Sigmoid colon (tissue), 7 donors: ENCODE data around the gene MAPK10. TPM values are rescaled to one million over a fixed set of nuclear protein-coding genes. Genes with fewer than 3 reads are reported as not detected.
"Not testable (repeated sequence)": the region's sequence is repeated elsewhere in the genome, so short reads cannot be mapped to it uniquely, and the experiment has no call there.

ENCODE experiments used
- DNase-seq: peaks from one replicate; pipeline ENCODE4 v3.0.0-alpha.2; 2019
- H3K27ac ChIP-seq, 4 donors: fragments of 200-600 bp; sonication (generic); one replicate each; pipeline ENCODE4 v1.5.1; 2016 to 2019; ENCODE audit warnings: mild to moderate bottlenecking in 1 of 4
- H3K27me3 ChIP-seq, 3 donors: fragments of 200-600 bp; sonication (generic); one replicate each; pipeline ENCODE4 v1.5.1; 2019; ENCODE audit warnings: mild to moderate bottlenecking in 1 of 3
- H3K36me3 ChIP-seq, 4 donors: fragments of 200-600 bp; sonication (generic); one replicate each; pipeline ENCODE4 v1.5.1; 2016 to 2019
- H3K4me1 ChIP-seq, 4 donors: fragments of 200-600 bp; sonication (generic); one replicate each; pipeline ENCODE4 v1.5.1; 2017 to 2019
- H3K4me3 ChIP-seq, 4 donors: fragments of 200-600 bp; sonication (generic); one replicate each; pipeline ENCODE4 v1.5.1; 2017 to 2019; ENCODE audit warnings: mild to moderate bottlenecking in 2 of 4, moderate library complexity in 1 of 4
- H3K9me3 ChIP-seq, 4 donors: fragments of 200-600 bp in 3 of 4; sonication (generic) in 3 of 4; one replicate each; pipeline versions ENCODE4 v1.5.1 to v1.6.1; 2013 to 2019
- EP300 ChIP-seq, 4 donors: sonication (generic); formaldehyde crosslinking; IDR thresholded peaks; one replicate each; pipeline ENCODE4 v1.6.1; 2017; ENCODE audit warnings: antibody characterized with exemption in 4 of 4
- POLR2A ChIP-seq, 2 donors: fragments of 450-650 bp; IDR thresholded peaks; one replicate each; pipeline ENCODE4 v1.6.1; 2016; ENCODE audit warnings: antibody characterized with exemption in 2 of 2, mild to moderate bottlenecking in 2 of 2, moderate library complexity in 2 of 2
- POLR2AphosphoS5 ChIP-seq, 4 donors: sonication (generic); formaldehyde crosslinking; IDR thresholded peaks; one replicate each; pipeline ENCODE4 v1.6.1; 2017; ENCODE audit warnings: antibody characterized with exemption in 4 of 4
- WGBS, 2 donors: extraction: QIAGEN DNeasy Blood & Tissue Kit; methylation state at CpG; one replicate each; pipeline ENCODE4 v1.1.7; 2013; 5-methylcytosine and 5-hydroxymethylcytosine counted together
- intact Hi-C: fragments of 100-400 bp; cut with DNase I; formaldehyde crosslinking; loops from one replicate; pipeline ENCODE4 v1.15.1; 2023
- polyA plus RNA-seq, 3 donors: library from polyadenylated mRNA; stranded (reverse); fragments of 200-250 nt; gene quantifications; one replicate each; pipeline ENCODE4 v1.2.3, GENCODE V29; 2013
- total RNA-seq, 4 donors: library from RNA; depleted of rRNA; stranded (reverse); fragments of >200 nt; gene quantifications; one replicate each; pipeline ENCODE4 v1.1.0, GENCODE V29; 2016
- TF ChIP-seq, protein P1 (sequence below), 4 experiments: fragments of 450-650 bp in 3 of 4; fragments of 200-600 bp in 1 of 4; IDR thresholded peaks; one replicate each; pipeline ENCODE4 v1.5.1; 2016 to 2019; ENCODE audit warnings: antibody characterized with exemption in 4 of 4, mild to moderate bottlenecking in 3 of 4, moderate library complexity in 2 of 4
- donor health status: healthy with polysubstance abuse.
- donor health status: Bipolar disorder and iron deficiency.
- donor health status: healthy.

MAPK10 gene
- total and polyA plus RNA-seq, 7 donors, result 3.0 to 28.5 (median 24.3) TPM

- no peaks in the 10 kb centered on the region for H3K4me1 ChIP-seq
- TF ChIP-seq POLR2A (IDR thresholded peaks at IDR 0.05) (no peak), EP300 (IDR thresholded peaks at IDR 0.05) (no peak), POLR2AphosphoS5 (IDR thresholded peaks at IDR 0.05) (no peak)
- TF ChIP-seq, protein P1, sequence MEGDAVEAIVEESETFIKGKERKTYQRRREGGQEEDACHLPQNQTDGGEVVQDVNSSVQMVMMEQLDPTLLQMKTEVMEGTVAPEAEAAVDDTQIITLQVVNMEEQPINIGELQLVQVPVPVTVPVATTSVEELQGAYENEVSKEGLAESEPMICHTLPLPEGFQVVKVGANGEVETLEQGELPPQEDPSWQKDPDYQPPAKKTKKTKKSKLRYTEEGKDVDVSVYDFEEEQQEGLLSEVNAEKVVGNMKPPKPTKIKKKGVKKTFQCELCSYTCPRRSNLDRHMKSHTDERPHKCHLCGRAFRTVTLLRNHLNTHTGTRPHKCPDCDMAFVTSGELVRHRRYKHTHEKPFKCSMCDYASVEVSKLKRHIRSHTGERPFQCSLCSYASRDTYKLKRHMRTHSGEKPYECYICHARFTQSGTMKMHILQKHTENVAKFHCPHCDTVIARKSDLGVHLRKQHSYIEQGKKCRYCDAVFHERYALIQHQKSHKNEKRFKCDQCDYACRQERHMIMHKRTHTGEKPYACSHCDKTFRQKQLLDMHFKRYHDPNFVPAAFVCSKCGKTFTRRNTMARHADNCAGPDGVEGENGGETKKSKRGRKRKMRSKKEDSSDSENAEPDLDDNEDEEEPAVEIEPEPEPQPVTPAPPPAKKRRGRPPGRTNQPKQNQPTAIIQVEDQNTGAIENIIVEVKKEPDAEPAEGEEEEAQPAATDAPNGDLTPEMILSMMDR (IDR thresholded peaks at IDR 0.05), result no peak
- H3K4me3 ChIP-seq, result no peak overlapping the region
- no peaks in the 10 kb centered on the region for H3K27me3 ChIP-seq
- intact Hi-C loops, result no loop called here
- no peaks in the 10 kb centered on the region for H3K36me3 ChIP-seq
- no peak overlapping the region for H3K27ac ChIP-seq
- no peak for DNase-seq
- 70 to 83% methylated on average over 8 of the region's 8 CpGs for WGBS, 2 donors
- H3K9me3 ChIP-seq, result no peaks in the 10 kb centered on the region
These were observed 333.1 kb downstream of the MAPK10 start for GRCh38 chr4:86026720-86027119.

GRCh38 chr4:86021671-86022070 lies 338.2 kb downstream of the MAPK10 start:
- DNase-seq, intact Hi-C loops, H3K36me3 ChIP-seq, H3K4me1 ChIP-seq, H3K4me3 ChIP-seq, H3K27me3 ChIP-seq, H3K9me3 ChIP-seq, H3K27ac ChIP-seq: not testable (repeated sequence)
- 96% methylated on average over 24 of the region's 24 CpGs for WGBS, 2 donors

GRCh38 chr4:86019906-86020305 lies 339.9 kb downstream of the MAPK10 start:
- intact Hi-C loops, result no loop called here
- no peak for TF ChIP-seq POLR2A (IDR thresholded peaks at IDR 0.05)
- TF ChIP-seq POLR2AphosphoS5 (IDR thresholded peaks at IDR 0.05), result no peak
- TF ChIP-seq, protein P1 (IDR thresholded peaks at IDR 0.05), result no peak
- no peak for TF ChIP-seq EP300 (IDR thresholded peaks at IDR 0.05)
- H3K4me3 ChIP-seq, result no peak overlapping the region
- H3K9me3 ChIP-seq, result no peaks in the 10 kb centered on the region
- H3K4me1 ChIP-seq, result no peaks in the 10 kb centered on the region
- no peak overlapping the region for H3K27ac ChIP-seq
- no peaks in the 10 kb centered on the region for H3K36me3 ChIP-seq
- no peak for DNase-seq
- no peaks in the 10 kb centered on the region for H3K27me3 ChIP-seq

DNA sequence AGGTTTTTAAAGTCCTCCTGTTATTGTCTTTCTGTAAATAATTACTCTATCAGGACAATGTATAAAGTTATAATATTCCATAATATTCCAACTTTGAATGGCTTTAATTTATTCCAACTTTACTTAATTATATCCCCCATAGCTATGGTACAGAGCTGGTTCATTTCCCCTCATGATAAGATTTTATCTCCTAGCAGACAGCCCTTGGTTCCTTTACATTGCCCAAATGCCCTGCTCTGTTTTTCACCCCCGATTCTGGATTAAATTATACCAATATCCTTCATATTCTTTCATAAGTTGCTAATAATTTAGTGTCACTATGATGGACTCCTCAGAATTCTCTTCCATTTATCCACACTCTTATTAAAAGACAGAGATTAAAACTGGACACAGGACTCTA lies 340.5 kb downstream of the MAPK10 start:
- DNase-seq, result no peak
- no peaks in the 10 kb centered on the region for H3K4me1 ChIP-seq
- no peak overlapping the region for H3K4me3 ChIP-seq
- WGBS, 2 donors, result 82 to 86% methylated on average over 1 of the region's 1 CpG
- TF ChIP-seq EP300 (IDR thresholded peaks at IDR 0.05) (no peak), POLR2AphosphoS5 (IDR thresholded peaks at IDR 0.05) (no peak), POLR2A (IDR thresholded peaks at IDR 0.05) (no peak)
- TF ChIP-seq, protein P1 (IDR thresholded peaks at IDR 0.05), result no peak
- intact Hi-C loops, result no loop called here
- H3K36me3 ChIP-seq, result no peaks in the 10 kb centered on the region
- no peaks in the 10 kb centered on the region for H3K27me3 ChIP-seq
- no peak overlapping the region for H3K27ac ChIP-seq
- no peaks in the 10 kb centered on the region for H3K9me3 ChIP-seq

DNA sequence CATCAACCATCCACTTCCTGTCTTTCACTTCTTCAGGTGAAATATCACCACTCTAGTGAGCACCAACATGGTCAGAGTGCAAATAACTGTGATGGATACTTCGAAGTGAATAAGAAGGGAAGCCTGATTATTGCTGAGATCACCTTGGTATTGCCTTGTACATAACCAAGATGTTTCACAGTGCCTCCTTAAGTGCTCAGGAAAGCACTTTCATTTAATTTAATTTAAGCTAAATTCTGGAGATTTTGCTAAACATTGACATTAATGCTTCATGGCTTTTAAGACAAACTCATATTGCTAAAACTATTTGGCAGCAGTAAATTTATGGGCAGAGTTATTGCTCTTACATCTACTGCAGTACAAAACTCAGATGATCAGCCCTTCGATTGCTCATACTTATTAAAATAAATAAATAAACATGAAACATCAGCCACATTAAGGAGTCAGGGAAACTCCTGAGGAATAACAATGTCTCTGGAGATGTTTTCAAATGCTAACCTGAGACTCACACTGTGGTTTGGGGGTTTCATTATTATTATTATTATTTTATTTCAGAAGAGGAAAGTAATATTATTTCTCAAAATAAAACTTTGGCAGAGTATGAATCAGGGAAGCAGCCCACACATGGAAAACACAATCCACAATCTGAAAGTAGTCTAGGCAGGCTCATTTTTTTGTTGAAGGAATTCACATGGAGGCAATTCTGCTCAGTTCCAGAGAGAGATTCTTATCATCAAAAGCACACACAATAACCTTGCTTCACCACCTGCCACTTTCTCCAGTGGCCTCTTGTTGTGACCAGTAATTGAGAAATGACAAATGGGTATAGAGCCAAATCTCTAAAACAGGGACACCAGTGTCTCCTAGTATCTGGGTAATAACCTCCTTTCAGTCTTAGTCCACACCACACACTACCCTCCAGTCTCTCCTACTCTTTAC lies 344.2 kb downstream of the MAPK10 start:
- WGBS, 2 donors, result 79 to 83% methylated on average over 2 of the region's 2 CpGs

More for the DNA sequence above, 344.2 kb downstream of the MAPK10 start:
- intact Hi-C loops, result no loop called here
- H3K27ac ChIP-seq, result no peak overlapping the region
- peaks cover 0 to 6% (median 0%) of the 10 kb centered on the region in 4 donors for H3K4me1 ChIP-seq
- H3K4me3 ChIP-seq, result no peak overlapping the region
- TF ChIP-seq, protein P1 (IDR thresholded peaks at IDR 0.05), result no peak
- TF ChIP-seq POLR2AphosphoS5 (IDR thresholded peaks at IDR 0.05) (no peak), EP300 (IDR thresholded peaks at IDR 0.05) (no peak), POLR2A (IDR thresholded peaks at IDR 0.05) (no peak)
- no peak for DNase-seq
- H3K36me3 ChIP-seq, result no peaks in the 10 kb centered on the region
- no peaks in the 10 kb centered on the region for H3K9me3 ChIP-seq
- no peaks in the 10 kb centered on the region for H3K27me3 ChIP-seq
